IMR-90 (cell line): ENCODE data around the gene SGPL1. TPM values are rescaled to one million over a fixed set of nuclear protein-coding genes. Genes with fewer than 3 reads are reported as not detected.

ENCODE experiments used
- ATAC-seq: fragments of 200-7000 bp; cut with Tn5 transposase; 2 replicates; pipeline ENCODE4 v1.9.1; 2020; ENCODE audit warnings: low read depth, mild to moderate bottlenecking, moderate library complexity
- BruUV-seq: library from RNA; stranded (reverse); fragments of 400-500 nt; replicated peaks from 2 replicates; lab custom pipeline; 2021; lab: Mats Ljungman, UMichigan
- CTCF ChIA-PET: fragments of 300-600 bp; formaldehyde crosslinking; extraction: SDS; loops from one replicate; lab custom pipeline; 2021; ENCODE audit warnings: antibody characterized with exemption; lab: Yijun Ruan, JAX
- POLR2A ChIA-PET: fragments of 300-600 bp; sonication (Branson Sonifier 250); formaldehyde crosslinking; loops from one replicate; lab custom pipeline; 2022; ENCODE audit warnings: antibody characterized with exemption; ENCODE audit not compliant: unreplicated experiment; lab: Charles Lee
- DNase-seq: peaks from one replicate; pipeline ENCODE4 v3.0.0; 2013
- H2AFZ ChIP-seq: replicated peaks from 2 replicates; pipeline ENCODE3; 2013; ENCODE audit warnings: low read length, mild to moderate bottlenecking; ENCODE audit not compliant: poor library complexity
- H2AK5ac ChIP-seq: 2 replicates; pipeline ENCODE4 v1.6.1; 2013; ENCODE audit warnings: low read depth, low read length, inconsistent platforms
- H2AK9ac ChIP-seq: replicated peaks from 2 replicates; pipeline ENCODE3; 2013; ENCODE audit warnings: mild to moderate bottlenecking, low read depth, low read length, moderate library complexity; ENCODE audit not compliant: poor library complexity
- H2BK120ac ChIP-seq: 2 replicates; pipeline ENCODE4 v1.6.1; 2013; ENCODE audit warnings: low read depth, low read length, inconsistent platforms
- H2BK15ac ChIP-seq: 3 replicates; pipeline ENCODE4 v1.6.1; 2013; ENCODE audit warnings: low read depth, low read length, inconsistent platforms
- H2BK20ac ChIP-seq: 2 replicates; pipeline ENCODE4 v1.6.1; 2013; ENCODE audit warnings: low read depth, mild to moderate bottlenecking, inconsistent platforms, low read length, moderate library complexity
- H2BK5ac ChIP-seq: 2 replicates; pipeline ENCODE4 v1.6.1; 2013; ENCODE audit warnings: mild to moderate bottlenecking, low read depth, low read length, inconsistent platforms; ENCODE audit not compliant: poor library complexity, severe bottlenecking
- H3K14ac ChIP-seq: replicated peaks from 2 replicates; pipeline ENCODE4 v1.6.1; 2013; ENCODE audit warnings: low read depth, low read length, inconsistent platforms
- H3K18ac ChIP-seq: 2 replicates; pipeline ENCODE4 v1.6.1; 2013; ENCODE audit warnings: low read depth, low read length, control low read depth
- H3K23ac ChIP-seq: 2 replicates; pipeline ENCODE4 v1.6.1; 2013; ENCODE audit warnings: low read depth, low read length, inconsistent platforms
- H3K27ac ChIP-seq: 2 replicates; pipeline ENCODE4 v1.5.1; 2013; ENCODE audit warnings: mild to moderate bottlenecking, control low read depth, low read length; ENCODE audit not compliant: insufficient read depth
- H3K27me3 ChIP-seq: 2 replicates; pipeline ENCODE4 v1.6.1; 2013; ENCODE audit warnings: low read length; ENCODE audit not compliant: control insufficient read depth, insufficient read depth
- H3K36me3 ChIP-seq: 2 replicates; pipeline ENCODE4 v1.6.1; 2013; ENCODE audit warnings: low read length, mixed read lengths; ENCODE audit not compliant: control insufficient read depth, insufficient read depth
- H3K4ac ChIP-seq: 2 replicates; pipeline ENCODE4 v1.6.1; 2013; ENCODE audit warnings: low read depth, low read length, inconsistent platforms
- H3K4me1 ChIP-seq: 2 replicates; pipeline ENCODE4 v1.6.1; 2013; ENCODE audit warnings: low read length, mixed read lengths; ENCODE audit not compliant: control insufficient read depth, insufficient read depth
- H3K4me2 ChIP-seq: 2 replicates; pipeline ENCODE4 v1.6.1; 2013; ENCODE audit warnings: low read depth, mild to moderate bottlenecking, control low read depth, low read length, moderate library complexity
- H3K4me3 ChIP-seq: 2 replicates; pipeline ENCODE4 v1.5.1; 2013; ENCODE audit warnings: low read depth, mild to moderate bottlenecking, control low read depth, low read length, moderate library complexity; ENCODE audit not compliant: insufficient read depth
- H3K56ac ChIP-seq: 2 replicates; pipeline ENCODE4 v1.6.1; 2013; ENCODE audit warnings: low read length, inconsistent platforms; ENCODE audit not compliant: insufficient read depth; ENCODE audit errors: extremely low read depth
- H3K79me1 ChIP-seq, 2 experiments: 2 replicates each; pipeline ENCODE4 v1.6.1; 2013; ENCODE audit warnings: low read length in 2 of 2, inconsistent platforms in 1 of 2, low read depth in 1 of 2
- H3K9ac ChIP-seq: 2 replicates; pipeline ENCODE4 v1.6.1; 2013; ENCODE audit warnings: low read depth, low read length, control low read depth
- H3K9me1 ChIP-seq: 2 replicates; pipeline ENCODE4 v1.6.1; 2013; ENCODE audit warnings: low read length, inconsistent platforms; ENCODE audit not compliant: insufficient read depth
- H3K9me3 ChIP-seq: 2 replicates; pipeline ENCODE4 v1.6.1; 2013; ENCODE audit warnings: low read length; ENCODE audit not compliant: control insufficient read depth, insufficient read depth
- H4K20me1 ChIP-seq: 2 replicates; pipeline ENCODE4 v1.6.1; 2013; ENCODE audit warnings: low read length, inconsistent platforms; ENCODE audit not compliant: insufficient read depth
- H4K5ac ChIP-seq: 2 replicates; pipeline ENCODE4 v1.6.1; 2013; ENCODE audit warnings: mild to moderate bottlenecking, low read depth, low read length, control low read depth
- H4K8ac ChIP-seq, 2 experiments: 2 replicates each; pipeline ENCODE4 v1.6.1; 2013; ENCODE audit warnings: low read depth in 2 of 2, low read length in 2 of 2, control low read depth in 1 of 2, inconsistent platforms in 1 of 2
- H4K91ac ChIP-seq: 2 replicates; pipeline ENCODE4 v1.6.1; 2013; ENCODE audit warnings: low read depth, low read length, inconsistent platforms; ENCODE audit not compliant: insufficient read depth
- BHLHE40 ChIP-seq: fragments of 150-350 bp; IDR thresholded peaks from 2 replicates; pipeline ENCODE4 v1.6.1; 2016; ENCODE audit warnings: mild to moderate bottlenecking, low read depth, low read length
- CHD1 ChIP-seq: IDR thresholded peaks from 2 replicates; pipeline ENCODE4 v1.6.1; 2012; ENCODE audit warnings: low read depth, low read length, improper control_type of control experiment
- CTCF ChIP-seq: conservative IDR thresholded peaks from 2 replicates; pipeline ENCODE4 v1.5.1; 2012; ENCODE audit warnings: mild to moderate bottlenecking, low read depth, low read length, improper control_type of control experiment
- ELK1 ChIP-seq: fragments of 150-350 bp; IDR thresholded peaks from 2 replicates; pipeline ENCODE4 v1.6.1; 2016; ENCODE audit warnings: low read depth, mild to moderate bottlenecking, low read length, moderate library complexity, borderline replicate concordance
- MAFK ChIP-seq: IDR thresholded peaks from 2 replicates; pipeline ENCODE4 v1.6.1; 2012; ENCODE audit warnings: low read depth, low read length, improper control_type of control experiment
- MAZ ChIP-seq: IDR thresholded peaks from 2 replicates; pipeline ENCODE4 v1.6.1; 2012; ENCODE audit warnings: low read depth, mild to moderate bottlenecking, low read length, improper control_type of control experiment, moderate library complexity, borderline replicate concordance
- MXI1 ChIP-seq: IDR thresholded peaks from 2 replicates; pipeline ENCODE4 v1.6.1; 2012; ENCODE audit warnings: low read depth, mild to moderate bottlenecking, low read length, moderate library complexity, borderline replicate concordance
- NFE2L2 ChIP-seq: fragments of 150-350 bp; IDR thresholded peaks from 2 replicates; pipeline ENCODE4 v1.6.1; 2016; ENCODE audit warnings: low read depth, mild to moderate bottlenecking, low read length
- POLR2A ChIP-seq: IDR thresholded peaks from 2 replicates; pipeline ENCODE4 v1.6.1; 2012; ENCODE audit warnings: mild to moderate bottlenecking, low read depth, low read length
- RAD21 ChIP-seq: IDR thresholded peaks from 2 replicates; pipeline ENCODE4 v1.6.1; 2012; ENCODE audit warnings: low read length, improper control_type of control experiment
- RCOR1 ChIP-seq: IDR thresholded peaks from 2 replicates; pipeline ENCODE4 v1.6.1; 2012; ENCODE audit warnings: mild to moderate bottlenecking, low read length, improper control_type of control experiment; ENCODE audit not compliant: insufficient replicate concordance
- RFX5 ChIP-seq: IDR thresholded peaks from 2 replicates; pipeline ENCODE4 v1.8.0; 2012; ENCODE audit warnings: low read depth, mild to moderate bottlenecking, low read length, moderate library complexity
- SMC3 ChIP-seq: fragments of 150-350 bp; IDR thresholded peaks from 2 replicates; pipeline ENCODE4 v1.6.1; 2016; ENCODE audit warnings: low read depth, mild to moderate bottlenecking, antibody characterized with exemption, low read length, moderate library complexity
- USF2 ChIP-seq: fragments of 150-350 bp; IDR thresholded peaks from 2 replicates; pipeline ENCODE4 v1.6.1; 2017; ENCODE audit warnings: mild to moderate bottlenecking, antibody characterized with exemption, low read length, low read depth
- WGBS, 2 experiments: methylation state at CpG; one replicate each; pipeline versions ENCODE4 v1.1.5 to v1.1.7; 2013; ENCODE audit warnings: missing lambda C conversion rate in 2 of 2; ENCODE audit not compliant: insufficient read length in 1 of 2; ENCODE audit errors: extremely low coverage in 2 of 2; 5-methylcytosine and 5-hydroxymethylcytosine counted together
- dilution Hi-C: fragments of 300-500 bp; cut with HindIII; formaldehyde crosslinking; loops from one replicate; pipeline ENCODE4 v1.14.3; 2018; ENCODE audit warnings: low sequenced_read_pairs; ENCODE audit not compliant: unreplicated experiment
- in situ Hi-C: fragments of 300-500 bp; cut with MboI; formaldehyde crosslinking; loops from 3 replicates; pipeline ENCODE4 v1.14.3; 2019; ENCODE audit warnings: low sequenced_read_pairs, inconsistent platforms, mixed read lengths
- intact Hi-C: fragments of 100-400 bp; cut with micrococcal nuclease; formaldehyde crosslinking; loops from 2 replicates; pipeline ENCODE4 v1.10.0; 2022
- polyA plus RNA-seq, 3 experiments: library from polyadenylated mRNA; depleted of rRNA; stranded (reverse); fragments of >200 nt; gene quantifications; 2 replicates each; pipeline ENCODE4 v1.2.3, GENCODE V29; 2012; ENCODE audit warnings: low replicate concordance in 1 of 3
- total RNA-seq: library from RNA; depleted of rRNA; stranded (reverse); fragments of >200 nt; gene quantifications from 2 replicates; pipeline ENCODE4 v1.2.3, GENCODE V29; 2012

SGPL1 gene
- total and polyA plus RNA-seq, 2 of the 4 experiments (the other 2 are of a cell fraction): 12.2 to 26.7 TPM

- 30% methylated on average over 3 of the region's 8 CpGs; no CpG with 5 or more reads in 1 of the 2 experiments for WGBS, 2 experiments
- Histone ChIP-seq H4K5ac (no peak overlapping the region), H3K9ac (no peak overlapping the region), H3K4me2 (no peak overlapping the region), H3K27ac (no peak overlapping the region), H2BK120ac (no peak overlapping the region), H3K56ac (no peak overlapping the region), H2BK5ac (no peak overlapping the region), H2BK20ac (no peak overlapping the region), H3K4me3 (no peak overlapping the region), H2AFZ (no peak overlapping the region), H3K4ac (no peak overlapping the region), H2AK9ac (no peak overlapping the region), H3K23ac (no peak overlapping the region), H3K36me3 (no peaks in the 10 kb centered on the region), H4K8ac (no peak overlapping the region), H3K9me3 (no peaks in the 10 kb centered on the region), H3K14ac (no peak overlapping the region), H2AK5ac (no peak overlapping the region), H3K18ac (no peak overlapping the region), H3K4me1 (no peaks in the 10 kb centered on the region), H4K91ac (no peak overlapping the region), H3K27me3 (peaks cover 31% of the 10 kb centered on the region), H4K20me1 (no peaks in the 10 kb centered on the region), H3K79me1 (no peaks in the 10 kb centered on the region), H3K9me1 (no peaks in the 10 kb centered on the region), H2BK15ac (no peak overlapping the region)
- no peak for DNase-seq
- no peak for ATAC-seq
- intact Hi-C loops: no loop called here
- dilution Hi-C loops: no loop called here
- TF ChIP-seq POLR2A: no peak
- TF ChIP-seq RAD21: no peak
- no peak for TF ChIP-seq NFE2L2
- no peak for TF ChIP-seq MAFK
- TF ChIP-seq MXI1: no peak
- TF ChIP-seq MAZ: no peak
- TF ChIP-seq RCOR1: no peak
- no peak for TF ChIP-seq USF2
- no peak for TF ChIP-seq ELK1
- no peak for TF ChIP-seq SMC3
- TF ChIP-seq CTCF: no peak
- TF ChIP-seq RFX5: no peak
- TF ChIP-seq CHD1: no peak
- no peak for TF ChIP-seq BHLHE40
- ChIA-PET POLR2A (no interaction called here), CTCF (no interaction called here)
- in situ Hi-C loops: no loop called here
- no TSS peak for BruUV-seq
Measured at GRCh38 chr10:70771311-70772194, 44.2 kb upstream of the SGPL1 start.
